Lung (tissue), 12 donors: ENCODE data around the gene KCNMB2. TPM values are rescaled to one million over a fixed set of nuclear protein-coding genes. Genes with fewer than 3 reads are reported as not detected.

Experiments
- ATAC-seq: fragments of 200-7000 bp; cut with Tn5 transposase; one replicate; pipeline ENCODE4 v1.9.1; 2020; ENCODE audit warnings: moderate number of reproducible peaks; ENCODE audit not compliant: insufficient read depth, low FRiP score
- DNase-seq, 3 donors: peaks; one replicate each; pipeline ENCODE4 v3.0.0-alpha.2; 2013 to 2017
- H3K27ac ChIP-seq, 2 donors: one replicate each; pipeline ENCODE4 v1.5.1; 2013; ENCODE audit warnings: mild to moderate bottlenecking in 2 of 2, moderate library complexity in 2 of 2, control low read depth in 1 of 2, inconsistent platforms in 1 of 2, low read depth in 1 of 2, low read length in 1 of 2
- H3K27me3 ChIP-seq, 3 donors: one replicate each; pipeline ENCODE4 v1.5.1; 2013; ENCODE audit warnings: low read length in 2 of 3; ENCODE audit not compliant: control insufficient read depth in 3 of 3, insufficient read depth in 3 of 3
- H3K36me3 ChIP-seq, 4 donors: one replicate each; pipeline ENCODE4 v1.5.1; 2013; ENCODE audit warnings: low read length in 4 of 4, mild to moderate bottlenecking in 1 of 4, moderate library complexity in 1 of 4; ENCODE audit not compliant: control insufficient read depth in 4 of 4, insufficient read depth in 4 of 4
- H3K4me1 ChIP-seq, 5 donors: one replicate each; pipeline ENCODE4 v1.5.1; 2013; ENCODE audit warnings: low read length in 5 of 5, mild to moderate bottlenecking in 2 of 5, moderate library complexity in 1 of 5; ENCODE audit not compliant: control insufficient read depth in 5 of 5, insufficient read depth in 5 of 5
- H3K4me3 ChIP-seq: one replicate; pipeline ENCODE4 v1.5.1; 2013; ENCODE audit warnings: mild to moderate bottlenecking, control low read depth, moderate library complexity
- H3K9ac ChIP-seq, 2 donors: one replicate each; pipeline ENCODE4 v1.5.1; 2013; ENCODE audit warnings: low read length in 2 of 2, control low read depth in 1 of 2; ENCODE audit not compliant: insufficient read depth in 1 of 2
- H3K9me3 ChIP-seq, 4 donors: one replicate each; pipeline ENCODE4 v1.5.1; 2013; ENCODE audit warnings: low read length in 3 of 4, mild to moderate bottlenecking in 1 of 4, moderate library complexity in 1 of 4; ENCODE audit not compliant: control insufficient read depth in 4 of 4, insufficient read depth in 3 of 4
- CTCF ChIP-seq: IDR thresholded peaks from 2 replicates; pipeline ENCODE4 v1.5.1; 2012; ENCODE audit warnings: mild to moderate bottlenecking; ENCODE audit errors: control extremely low read depth, extremely low read depth
- WGBS, 2 donors: extraction: QIAGEN DNeasy Blood & Tissue Kit; methylation state at CpG; one replicate each; pipeline ENCODE4 v1.1.7; 2013; 5-methylcytosine and 5-hydroxymethylcytosine counted together
- polyA plus RNA-seq, 2 donors: library from polyadenylated mRNA; stranded (reverse); fragments of 200-250 nt; gene quantifications; one replicate each; pipeline ENCODE4 v1.2.1, GENCODE V29; 2013
- total RNA-seq, 2 donors: library from RNA; depleted of rRNA in 1 of 2; stranded (reverse); fragments of >200 nt in 1 of 2; gene quantifications; one replicate each; pipeline ENCODE4 v1.2.1, GENCODE V29; 2014 to 2021
- donor health status: control.
- donor health status: control.
- donor health status: Bipolar disorder and iron deficiency.
- donor health status: healthy.
- donor health status: DM: yes; HTN: yes; CAD: no.

KCNMB2 gene
- total and polyA plus RNA-seq, 4 donors, result 0.62 to 12.2 (median 1.2) TPM

GRCh38 chr3:178810181-178810580 lies 273.9 kb downstream of the KCNMB2 start:
- no peak overlapping the region for H3K9ac ChIP-seq
- H3K4me1 ChIP-seq, result no peaks in the 10 kb centered on the region
- no peak overlapping the region for H3K4me3 ChIP-seq
- no peak overlapping the region for H3K27ac ChIP-seq
- ATAC-seq (no peak), DNase-seq (peak in 2 of 3 donors; percentile 11 to 19)
- 50 to 65% methylated on average over 2 of the region's 2 CpGs for WGBS, 2 donors
- TF ChIP-seq CTCF, result no peak
- H3K27me3 ChIP-seq, result no peaks in the 10 kb centered on the region
- no peaks in the 10 kb centered on the region for H3K36me3 ChIP-seq
- H3K9me3 ChIP-seq, result no peaks in the 10 kb centered on the region

GRCh38 chr3:178822722-178823121 lies 286.5 kb downstream of the KCNMB2 start:
- Histone ChIP-seq H3K27ac (peak overlapping the region in 1 of 2 donors; percentile 10), H3K4me3 (no peak overlapping the region), H3K27me3 (no peaks in the 10 kb centered on the region), H3K4me1 (peaks cover 0 to 11% (median 6%) of the 10 kb centered on the region in 5 donors), H3K9ac (peak overlapping the region in 1 of 2 donors; percentile 8), H3K9me3 (no peaks in the 10 kb centered on the region), H3K36me3 (no peaks in the 10 kb centered on the region)
- 19 to 60% methylated on average over 2 of the region's 2 CpGs for WGBS, 2 donors
- DNase-seq (peak in 1 of 3 donors; percentile 23), ATAC-seq (no peak)
- no peak for TF ChIP-seq CTCF

GRCh38 chr3:178823150-178823549 lies 286.9 kb downstream of the KCNMB2 start:
- H3K27me3 ChIP-seq, result no peaks in the 10 kb centered on the region
- 51 to 79% methylated on average over 1 of the region's 1 CpG for WGBS, 2 donors
- H3K4me3 ChIP-seq, result no peak overlapping the region
- TF ChIP-seq CTCF, result no peak
- peak overlapping the region in 1 of 2 donors; percentile 8 for H3K9ac ChIP-seq
- ATAC-seq (no peak), DNase-seq (peak in 2 of 3 donors; percentile 50 to 57)
- H3K4me1 ChIP-seq, result peaks cover 0 to 11% (median 6%) of the 10 kb centered on the region in 5 donors
- no peaks in the 10 kb centered on the region for H3K36me3 ChIP-seq
- H3K27ac ChIP-seq, result peak overlapping the region in 1 of 2 donors; percentile 10
- H3K9me3 ChIP-seq, result peaks cover 0 to 2% (median 0%) of the 10 kb centered on the region in 4 donors

- peak; percentile 49 for ATAC-seq
- H3K27ac ChIP-seq, result no peak overlapping the region
These were observed 287.5 kb downstream of the KCNMB2 start for GRCh38 chr3:178823591-178824246.

More at GRCh38 chr3:178823591-178824246, 287.5 kb downstream of the KCNMB2 start:
- H3K9ac ChIP-seq, result peak overlapping the region in 1 of 2 donors; percentile 4
- no peaks in the 10 kb centered on the region for H3K27me3 ChIP-seq
- 63 to 68% methylated on average over 5 of the region's 5 CpGs for WGBS, 2 donors
- no peak for TF ChIP-seq CTCF
- H3K36me3 ChIP-seq, result no peaks in the 10 kb centered on the region
- H3K9me3 ChIP-seq, result peaks cover 0 to 2% (median 0%) of the 10 kb centered on the region in 4 donors
- H3K4me3 ChIP-seq, result no peak overlapping the region
- H3K4me1 ChIP-seq, result peaks cover 0 to 11% (median 6%) of the 10 kb centered on the region in 5 donors
- peak in 2 of 3 donors; percentile 73 to 84 for DNase-seq
